ENCODE measurements around the gene PMEPA1. TPM values are rescaled to one million over a fixed set of nuclear protein-coding genes. Genes with fewer than 3 reads are reported as not detected.

Gene PMEPA1
- total RNA-seq, 3 donors from 2014 or later (not counting 1 experiment from before 2014, with no cell fraction given): 1.2 to 5.9 (median 2.4) TPM

- Mint-ChIP-seq H3K9me3 (no peaks in the 10 kb centered on the region), H3K27ac (peak overlapping the region in 1 of 2 donors; percentile 21), H3K27me3 (ENCODE audit: low read depth in 2 of 2) (no peaks in the 10 kb centered on the region), H3K4me3 (no peak overlapping the region), H3K4me1 (peaks cover 37 to 39% of the 10 kb centered on the region in 2 donors), H3K36me3 (no peaks in the 10 kb centered on the region)
- Histone ChIP-seq H3K27ac (ENCODE audit: low read length) (no peak overlapping the region), H3K4me1 (ENCODE audit: control insufficient read depth, insufficient read depth, low read length) (peaks cover 43% of the 10 kb centered on the region), H3K27me3 (ENCODE audit: control insufficient read depth, insufficient read depth, low read length) (no peaks in the 10 kb centered on the region), H3K4me3 (ENCODE audit: low read length) (no peak overlapping the region), H3K9me3 (ENCODE audit: control insufficient read depth, insufficient read depth, low read length) (no peaks in the 10 kb centered on the region), H3K36me3 (ENCODE audit: control insufficient read depth, insufficient read depth, low read length) (peaks cover 2% of the 10 kb centered on the region)
- intact Hi-C loops (cut with micrococcal nuclease): loop anchor here (10.0 kb wide), 1 partner anchor 1054 kb away; the partner anchor contains the start of gene STX16
- TF ChIP-seq CTCF (IDR thresholded peaks at IDR 0.05): no peak
- ATAC-seq (no peak), DNase-seq (no peak)
- 85% methylated on average over 2 of the region's 2 CpGs for WGBS (ENCODE audit: insufficient coverage)
Measured at GRCh38 chr20:57601211-57601570, 108.6 kb downstream of the PMEPA1 start.

GRCh38 chr20:57600320-57601210 lies 109.2 kb downstream of the PMEPA1 start:
- no peak overlapping the region for H3K4me3 ChIP-seq (ENCODE audit: low read length)
- Mint-ChIP-seq H3K36me3 (no peaks in the 10 kb centered on the region), H3K4me3 (no peak overlapping the region), H3K27me3 (ENCODE audit: low read depth in 2 of 2) (no peaks in the 10 kb centered on the region), H3K27ac (peak overlapping the region in 1 of 2 donors; percentile 21), H3K4me1 (peaks cover 31 to 33% of the 10 kb centered on the region in 2 donors), H3K9me3 (no peaks in the 10 kb centered on the region)
- H3K27me3 ChIP-seq (ENCODE audit: control insufficient read depth, insufficient read depth, low read length): no peaks in the 10 kb centered on the region
- DNase-seq: no peak
- no peak overlapping the region for H3K27ac ChIP-seq (ENCODE audit: low read length)
- no peaks in the 10 kb centered on the region for H3K36me3 ChIP-seq (ENCODE audit: control insufficient read depth, insufficient read depth, low read length)
- H3K4me1 ChIP-seq (ENCODE audit: control insufficient read depth, insufficient read depth, low read length): peaks cover 37% of the 10 kb centered on the region
- 81% methylated on average over 8 of the region's 13 CpGs for WGBS (ENCODE audit: insufficient coverage)
- H3K9me3 ChIP-seq (ENCODE audit: control insufficient read depth, insufficient read depth, low read length): no peaks in the 10 kb centered on the region
- no peak for ATAC-seq
- TF ChIP-seq CTCF (IDR thresholded peaks at IDR 0.05): no peak
- intact Hi-C loops (cut with micrococcal nuclease): loop anchor here (10.0 kb wide), 1 partner anchor 1054 kb away; the partner anchor contains the start of gene STX16

- Histone ChIP-seq H3K4me1 (ENCODE audit: control insufficient read depth, insufficient read depth, low read length) (peaks cover 18% of the 10 kb centered on the region), H3K27me3 (ENCODE audit: control insufficient read depth, insufficient read depth, low read length) (no peaks in the 10 kb centered on the region), H3K9me3 (ENCODE audit: control insufficient read depth, insufficient read depth, low read length) (no peaks in the 10 kb centered on the region), H3K4me3 (ENCODE audit: low read length) (no peak overlapping the region), H3K36me3 (ENCODE audit: control insufficient read depth, insufficient read depth, low read length) (no peaks in the 10 kb centered on the region), H3K27ac (ENCODE audit: low read length) (no peak overlapping the region)
- Mint-ChIP-seq H3K36me3 (no peaks in the 10 kb centered on the region), H3K4me1 (peaks cover 16 to 19% of the 10 kb centered on the region in 2 donors), H3K27ac (no peak overlapping the region), H3K4me3 (no peak overlapping the region), H3K27me3 (ENCODE audit: low read depth in 2 of 2) (no peaks in the 10 kb centered on the region), H3K9me3 (no peaks in the 10 kb centered on the region)
- no peak for TF ChIP-seq CTCF (IDR thresholded peaks at IDR 0.05)
- DNase-seq (no peak), ATAC-seq (no peak)
- intact Hi-C loops (cut with micrococcal nuclease): loop anchor here (5.0 to 10.0 kb wide), 2 partner anchors 489 to 1044 kb away; no protein-coding TSS in a partner anchor
- WGBS (ENCODE audit: insufficient coverage): 87% methylated on average over 5 of the region's 5 CpGs
Measured at GRCh38 chr20:57598491-57598890, 111.3 kb downstream of the PMEPA1 start.

Other genes starting within 250 kb of the PMEPA1 start
- gene CTCFL, start 184.9 kb downstream of the PMEPA1 start, total RNA-seq: not detected
- gene PCK1, start 148.9 kb downstream of the PMEPA1 start, total RNA-seq: not detected
- gene ZBP1, start 89.6 kb downstream of the PMEPA1 start, total RNA-seq: 10 to 100 TPM; 95.4 to 99.7 (median 97.8) TPM

Data from natural killer cell (primary cell).